WERI-Rb-1 (cell line): ENCODE results near the gene TJP3.
A peak's percentile ranks its signal among the peaks of the same experiment; 100 is the strongest.

Source experiments
- DNase-seq: peaks from one replicate; pipeline ENCODE4 v3.0.0-alpha.2; 2020
- H3K27ac ChIP-seq: fragments of 250-450 bp; sonication (Bioruptor Pico); 2 replicates; pipeline ENCODE4 v1.5.1; 2020; ENCODE audit warnings: mild to moderate bottlenecking, moderate library complexity
- H3K27me3 ChIP-seq: fragments of 250-450 bp; sonication (Bioruptor Pico); 2 replicates; pipeline ENCODE4 v1.5.1; 2021; ENCODE audit warnings: mild to moderate bottlenecking, low read depth, moderate library complexity; ENCODE audit not compliant: insufficient read depth, severe bottlenecking
- H3K36me3 ChIP-seq: fragments of 250-450 bp; sonication (Bioruptor Pico); 2 replicates; pipeline ENCODE4 v1.5.1; 2020; ENCODE audit warnings: mild to moderate bottlenecking, moderate library complexity
- H3K4me3 ChIP-seq: 2 replicates; pipeline ENCODE4 v1.5.1; 2011; ENCODE audit warnings: low read depth, mild to moderate bottlenecking, control low read depth, low read length
- H3K9me3 ChIP-seq: fragments of 250-450 bp; sonication (Bioruptor Pico); 2 replicates; pipeline ENCODE4 v1.5.1; 2021; ENCODE audit warnings: mild to moderate bottlenecking, moderate library complexity; ENCODE audit not compliant: severe bottlenecking
- CTCF ChIP-seq: IDR thresholded peaks from 2 replicates; pipeline ENCODE4 v1.5.1; 2011; ENCODE audit warnings: low read depth, mild to moderate bottlenecking, control low read depth, inconsistent platforms, low read length

TJP3 gene

DNA sequence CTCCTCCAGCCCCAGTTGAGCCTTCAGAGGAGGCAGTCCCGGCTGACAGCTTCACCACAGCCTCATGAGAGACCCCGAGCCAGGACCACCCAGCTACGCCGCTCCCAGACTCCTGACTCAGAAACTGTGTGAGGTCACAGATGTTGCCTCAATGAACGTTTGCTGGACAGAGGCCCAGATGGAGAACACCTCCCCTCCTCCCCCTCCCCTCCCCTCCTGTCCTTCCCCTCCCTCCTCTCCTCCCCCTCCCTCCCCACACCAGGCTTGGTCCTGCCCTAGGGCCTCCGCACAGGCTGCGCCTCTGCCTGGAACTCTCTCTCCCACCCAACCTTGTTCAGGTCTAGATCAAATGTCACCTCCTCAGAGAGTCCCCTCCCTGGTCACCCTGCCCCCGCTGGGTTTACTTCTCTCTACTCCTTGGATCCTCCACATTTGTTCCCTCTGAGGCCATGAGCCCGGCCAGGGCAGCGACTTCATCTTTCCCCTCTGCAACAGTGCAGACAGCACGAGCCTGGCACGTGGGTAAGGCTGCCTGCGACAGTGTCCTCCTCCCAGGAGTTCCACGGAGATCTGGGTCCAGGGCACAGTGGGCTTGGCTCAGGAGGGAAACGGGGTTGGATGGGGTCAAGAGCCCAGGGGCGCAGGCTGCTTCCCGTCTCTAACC is 25.3 kb upstream of the TJP3 start:
- no peak for TF ChIP-seq CTCF
- Histone ChIP-seq H3K27me3 (no peaks in the 10 kb centered on the region), H3K27ac (no peak overlapping the region), H3K9me3 (peaks cover 4% of the 10 kb centered on the region), H3K36me3 (peaks cover 44% of the 10 kb centered on the region), H3K4me3 (no peak overlapping the region)
- peak; percentile 30 for DNase-seq

DNA sequence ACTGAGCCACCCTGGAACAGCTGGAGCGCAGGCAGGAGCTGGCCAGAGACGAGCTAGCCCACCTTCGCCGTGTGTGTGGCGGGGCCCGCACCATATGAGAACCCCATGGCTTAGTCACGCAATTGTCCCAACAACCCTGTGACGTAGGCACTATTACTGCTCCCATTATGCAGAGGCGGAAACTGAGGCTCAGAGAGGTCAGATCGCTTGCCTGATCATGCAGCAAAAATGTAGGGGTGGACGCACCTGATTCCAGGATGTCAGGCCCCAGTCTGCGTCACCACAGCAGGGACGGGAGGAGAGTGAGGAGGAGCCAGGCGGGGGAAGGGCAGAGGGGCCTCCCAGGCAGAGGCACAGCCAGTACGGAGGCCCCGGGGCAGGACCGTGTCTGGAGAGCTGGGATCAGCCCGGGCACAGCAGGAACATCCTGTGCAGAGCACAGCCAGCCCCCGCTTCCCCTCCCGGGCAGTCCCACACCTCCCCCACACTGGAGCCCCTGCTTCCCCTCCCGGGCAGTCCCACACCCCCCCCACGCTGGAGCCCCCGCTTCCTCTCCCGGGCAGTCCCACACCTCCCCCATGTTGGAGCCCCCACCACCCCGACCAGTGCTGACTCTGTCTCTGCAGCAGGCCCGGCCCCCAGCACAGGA is 24.7 kb upstream of the TJP3 start:
- Histone ChIP-seq H3K9me3 (peaks cover 4% of the 10 kb centered on the region), H3K4me3 (no peak overlapping the region), H3K36me3 (peaks cover 49% of the 10 kb centered on the region), H3K27me3 (no peaks in the 10 kb centered on the region), H3K27ac (no peak overlapping the region)
- DNase-seq: no peak
- TF ChIP-seq CTCF: no peak

DNA sequence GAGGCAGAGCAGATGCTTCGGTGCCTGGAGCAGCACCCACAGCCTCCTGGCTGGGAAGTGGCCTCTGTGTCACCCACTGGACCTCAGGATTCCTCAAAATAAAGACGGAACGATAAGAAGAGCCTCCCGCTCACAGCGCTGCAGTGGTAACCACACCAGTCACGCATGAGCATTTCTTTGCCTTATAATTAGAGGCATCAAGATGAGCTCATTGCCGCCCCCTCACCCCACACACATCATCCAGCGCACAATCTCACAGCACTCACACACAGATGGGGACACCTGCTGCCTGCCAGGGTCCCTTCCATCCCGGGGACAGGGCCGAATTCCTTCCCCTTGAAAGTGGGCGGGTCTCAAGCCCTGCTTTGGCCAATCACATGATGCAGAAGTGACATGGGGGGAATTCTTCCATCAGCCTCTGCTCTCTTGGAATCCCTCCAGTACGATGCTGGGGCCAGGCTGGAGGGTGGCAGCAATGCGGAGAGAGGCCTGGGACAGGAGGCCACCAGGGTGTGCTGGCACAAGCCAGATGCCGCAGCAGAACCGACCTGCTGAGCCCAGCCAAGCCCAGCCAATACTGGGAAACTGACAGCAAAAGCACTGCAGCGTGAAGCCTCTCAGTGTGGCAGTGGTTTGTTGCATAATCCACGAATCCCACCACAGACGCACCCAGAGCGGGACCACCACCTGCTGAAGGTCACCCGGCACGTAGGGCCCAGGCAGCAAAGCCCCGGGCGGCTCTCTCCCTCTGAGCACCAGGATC is 23.9 kb upstream of the TJP3 start:
- H3K4me3 ChIP-seq: no peak overlapping the region
- DNase-seq: no peak
- H3K36me3 ChIP-seq: peaks cover 51% of the 10 kb centered on the region
- no peak for TF ChIP-seq CTCF
- H3K27ac ChIP-seq: no peak overlapping the region
- peaks cover 4% of the 10 kb centered on the region for H3K9me3 ChIP-seq
- H3K27me3 ChIP-seq: no peaks in the 10 kb centered on the region

DNA sequence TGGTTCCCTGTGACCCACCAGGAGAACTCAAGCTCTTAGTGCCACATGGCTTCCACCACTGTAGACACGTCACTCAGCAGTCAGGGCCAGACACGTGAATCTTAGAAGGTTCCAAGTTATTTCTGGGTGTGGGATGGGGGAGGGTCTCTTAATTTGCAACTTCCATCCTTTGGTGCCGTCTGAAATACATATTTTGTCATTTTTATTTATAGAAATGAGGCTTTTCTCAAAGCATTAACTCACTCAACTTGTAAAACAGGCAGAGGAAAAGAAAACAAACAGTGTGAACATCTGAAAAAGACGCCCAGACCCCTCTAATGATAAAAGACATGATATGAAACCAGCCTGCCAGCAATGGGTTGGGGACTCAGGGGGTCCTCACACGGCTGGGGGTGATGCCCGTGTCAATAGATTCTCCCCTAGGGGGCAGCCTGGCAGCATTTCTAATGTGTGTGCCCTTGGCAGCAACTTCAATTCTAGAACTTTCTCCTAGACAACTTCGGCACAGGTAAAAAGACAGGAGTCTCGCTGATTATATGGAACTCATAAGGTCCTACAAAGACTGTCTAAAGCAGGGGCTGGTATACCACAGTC is 23.3 kb upstream of the TJP3 start:
- Histone ChIP-seq H3K27ac (no peak overlapping the region), H3K27me3 (no peaks in the 10 kb centered on the region), H3K36me3 (peaks cover 52% of the 10 kb centered on the region), H3K9me3 (peaks cover 4% of the 10 kb centered on the region), H3K4me3 (no peak overlapping the region)
- no peak for DNase-seq
- TF ChIP-seq CTCF: 0 out of 2 replicates have a peak, but pooled peaks have one; percentile 18

DNA sequence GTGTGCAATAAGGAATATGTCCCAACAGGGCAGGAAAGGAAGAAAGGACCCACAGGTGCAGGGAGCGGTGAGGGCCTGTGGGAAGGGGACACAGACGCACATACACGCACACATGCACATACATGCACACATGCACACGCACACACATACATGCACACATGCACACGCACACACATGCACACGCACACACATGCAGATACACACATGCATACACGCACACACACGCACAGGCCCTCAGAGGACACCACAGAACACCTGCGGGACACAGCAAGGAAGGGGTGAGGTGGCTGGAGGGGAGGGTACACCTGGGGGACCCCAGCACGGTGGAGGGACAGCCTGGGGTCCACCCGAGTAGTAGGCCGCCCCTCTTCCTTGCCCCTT is 20.8 kb upstream of the TJP3 start:
- TF ChIP-seq CTCF: no peak
- no peak for DNase-seq
- Histone ChIP-seq H3K27me3 (no peaks in the 10 kb centered on the region), H3K27ac (no peak overlapping the region), H3K4me3 (no peak overlapping the region), H3K9me3 (peaks cover 4% of the 10 kb centered on the region), H3K36me3 (peaks cover 58% of the 10 kb centered on the region)
